ENCODE data around the gene AQP10.
"Not testable (repeated sequence)": the region's sequence is repeated elsewhere in the genome, so short reads cannot be mapped to it uniquely, and the experiment has no call there.

AQP10 gene, protein sequence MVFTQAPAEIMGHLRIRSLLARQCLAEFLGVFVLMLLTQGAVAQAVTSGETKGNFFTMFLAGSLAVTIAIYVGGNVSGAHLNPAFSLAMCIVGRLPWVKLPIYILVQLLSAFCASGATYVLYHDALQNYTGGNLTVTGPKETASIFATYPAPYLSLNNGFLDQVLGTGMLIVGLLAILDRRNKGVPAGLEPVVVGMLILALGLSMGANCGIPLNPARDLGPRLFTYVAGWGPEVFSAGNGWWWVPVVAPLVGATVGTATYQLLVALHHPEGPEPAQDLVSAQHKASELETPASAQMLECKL

DNA sequence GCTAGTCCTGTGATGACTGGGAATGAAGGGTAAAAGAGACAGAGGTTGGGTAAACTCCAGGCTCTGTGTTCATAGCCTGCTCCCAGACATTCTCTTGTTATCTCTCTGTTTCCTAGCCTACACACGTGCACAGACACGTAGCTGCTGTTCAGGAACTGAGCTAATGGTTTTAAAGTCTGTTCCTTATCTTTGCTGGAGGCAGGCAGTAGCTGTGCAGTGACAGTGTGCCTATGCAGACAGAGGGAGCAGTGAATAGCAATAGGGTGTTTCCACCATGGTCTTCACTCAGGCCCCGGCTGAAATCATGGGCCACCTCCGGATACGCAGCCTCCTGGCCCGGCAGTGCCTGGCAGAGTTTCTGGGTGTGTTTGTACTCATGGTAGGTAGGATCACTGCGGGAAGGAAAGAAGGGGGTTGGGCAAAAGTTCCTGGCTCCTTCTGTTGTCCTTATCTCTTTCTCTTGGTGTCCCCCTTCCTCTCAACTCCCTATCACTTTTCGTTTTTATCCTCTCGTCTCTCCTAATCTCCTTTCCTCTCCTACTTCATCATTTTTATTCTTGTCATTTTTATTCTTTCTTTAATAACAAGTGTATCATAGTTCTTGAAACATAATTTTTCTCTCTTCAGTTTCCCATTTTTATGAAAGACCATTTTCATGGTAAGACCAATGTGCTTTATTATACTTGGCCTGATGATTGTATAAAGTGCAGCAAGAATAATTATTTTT, at the start of gene AQP10:
AQP10 (plus strand) TSS at position 212 of the 727 bp plus-strand sequence; CDS start at position 275, 63 bp downstream.
- DNase-seq, result no peak

DNA sequence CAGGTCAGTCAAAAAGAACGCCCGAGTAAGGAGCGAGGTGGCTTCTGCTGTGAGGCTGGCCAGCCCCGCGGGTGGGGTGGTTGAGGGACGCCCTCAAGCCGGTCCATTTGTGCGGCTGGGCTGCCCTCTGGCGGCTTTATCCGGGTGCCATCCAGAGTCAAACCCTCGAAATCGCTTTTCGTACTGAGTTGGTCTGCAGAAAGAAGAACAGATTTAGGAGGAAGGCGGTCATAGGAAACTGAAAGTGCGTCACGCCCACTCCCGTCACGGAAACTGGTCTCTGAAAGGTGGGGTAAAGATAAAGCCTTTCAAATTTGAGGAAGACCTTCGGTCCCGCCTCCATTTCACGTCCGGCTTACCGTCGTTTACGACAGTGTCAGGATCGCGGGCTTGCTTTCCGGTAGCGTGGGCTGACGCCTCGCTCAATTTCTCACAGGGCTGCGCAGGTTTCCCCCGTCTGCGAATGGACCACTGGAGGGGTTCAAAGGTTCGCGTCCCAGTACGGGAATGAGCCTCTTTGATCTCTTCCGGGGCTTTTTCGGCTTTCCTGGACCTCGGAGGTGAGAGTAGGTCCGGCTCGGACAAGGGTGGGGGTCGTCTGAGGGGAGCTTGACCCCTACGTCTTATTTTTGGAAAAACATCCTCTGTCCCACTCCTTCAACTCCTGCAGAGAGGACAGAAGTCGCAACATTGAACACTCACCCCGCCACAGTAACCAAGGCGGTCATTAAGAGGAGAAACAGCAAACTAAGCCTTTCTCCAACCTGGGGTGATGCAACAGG, 48.5 kb upstream of the AQP10 start, which contains the start of gene HAX1:
HAX1 (plus strand) TSS at position 413 of the 782 bp plus-strand sequence; CDS start at position 508, 95 bp downstream.
- DNase-seq, result peak; percentile 98

DNA sequence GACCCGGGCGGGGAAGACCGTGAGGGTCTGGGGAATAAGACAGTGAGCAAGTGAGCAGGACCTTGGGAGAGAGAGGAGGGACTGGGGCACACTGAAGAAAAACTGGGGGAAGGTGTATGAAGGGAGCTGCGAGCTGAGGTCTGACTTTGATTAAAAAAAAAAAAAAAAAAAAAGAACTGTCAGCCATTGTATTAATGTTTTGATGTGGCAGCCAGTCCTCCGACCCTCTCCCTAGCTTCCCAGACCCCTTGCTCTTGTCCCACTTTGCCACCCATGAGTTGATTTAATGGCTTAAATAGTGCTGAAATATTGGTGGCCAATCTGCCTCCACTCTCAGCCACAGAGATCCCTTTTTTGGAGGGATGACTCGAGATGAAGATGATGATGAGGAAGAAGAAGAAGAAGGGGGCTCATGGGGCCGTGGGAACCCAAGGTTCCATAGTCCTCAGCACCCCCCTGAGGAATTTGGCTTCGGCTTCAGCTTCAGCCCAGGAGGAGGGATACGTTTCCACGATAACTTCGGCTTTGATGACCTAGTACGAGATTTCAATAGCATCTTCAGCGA, 47.8 kb upstream of the AQP10 start:
- DNase-seq, result no peak

DNA sequence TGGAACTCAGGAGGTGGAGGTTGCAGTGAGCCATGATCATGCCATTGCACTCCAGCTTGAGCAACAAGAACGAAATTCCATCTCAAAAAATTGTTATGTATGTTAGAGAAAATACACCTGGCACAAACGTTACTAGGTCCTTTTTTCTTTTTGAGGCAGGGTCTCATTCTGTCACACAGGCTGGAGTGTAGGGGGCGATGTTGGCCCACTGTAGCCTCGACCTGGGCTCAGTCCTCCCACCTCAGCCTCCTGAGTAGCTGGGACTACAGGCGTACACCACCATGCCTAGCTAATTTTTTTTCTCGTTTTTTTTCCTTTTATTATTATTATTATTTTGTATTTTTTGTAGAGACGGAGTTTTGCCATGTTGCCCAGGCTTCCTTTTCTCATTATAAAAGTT, 44.1 kb upstream of the AQP10 start:
- DNase-seq, result peak; percentile 12

DNA sequence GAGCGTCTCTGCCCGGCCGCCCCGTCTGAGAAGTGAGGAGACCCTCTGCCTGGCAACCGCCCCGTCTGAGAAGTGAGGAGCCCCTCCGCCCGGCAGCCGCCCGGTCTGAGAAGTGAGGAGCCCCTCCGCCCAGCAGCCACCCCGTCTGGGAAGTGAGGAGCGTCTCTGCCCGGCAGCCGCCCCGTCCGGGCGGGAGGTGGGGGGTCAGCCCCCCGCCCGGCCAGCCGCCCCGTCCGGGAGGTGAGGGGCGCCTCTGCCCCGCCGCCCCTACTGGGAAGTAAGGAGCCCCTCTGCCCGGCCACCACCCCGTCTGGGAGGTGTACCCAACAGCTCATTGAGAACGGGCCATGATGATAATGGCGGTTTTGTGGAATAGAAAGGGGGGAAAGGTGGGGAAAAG, 33.3 kb upstream of the AQP10 start:
- not testable (repeated sequence) for DNase-seq

DNA sequence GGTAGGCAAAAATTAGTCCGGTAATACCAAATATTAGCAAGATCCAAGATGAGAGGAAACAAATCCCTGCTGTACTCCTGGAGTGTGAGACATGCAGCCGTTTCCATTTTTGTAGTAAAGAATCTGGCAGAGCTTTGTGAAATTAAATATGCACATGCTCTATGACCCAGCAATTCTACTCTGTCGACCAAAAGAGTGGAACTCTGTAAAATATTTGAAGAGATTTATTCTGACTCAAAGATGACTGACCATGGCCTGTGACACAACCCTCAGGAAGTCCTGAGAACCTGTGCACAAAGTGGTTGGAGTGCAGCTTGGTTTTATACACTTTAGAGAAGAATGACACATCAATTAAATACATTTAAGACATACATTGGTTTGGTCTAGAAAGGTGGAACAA, 32.2 kb upstream of the AQP10 start:
- DNase-seq, result no peak

DNA sequence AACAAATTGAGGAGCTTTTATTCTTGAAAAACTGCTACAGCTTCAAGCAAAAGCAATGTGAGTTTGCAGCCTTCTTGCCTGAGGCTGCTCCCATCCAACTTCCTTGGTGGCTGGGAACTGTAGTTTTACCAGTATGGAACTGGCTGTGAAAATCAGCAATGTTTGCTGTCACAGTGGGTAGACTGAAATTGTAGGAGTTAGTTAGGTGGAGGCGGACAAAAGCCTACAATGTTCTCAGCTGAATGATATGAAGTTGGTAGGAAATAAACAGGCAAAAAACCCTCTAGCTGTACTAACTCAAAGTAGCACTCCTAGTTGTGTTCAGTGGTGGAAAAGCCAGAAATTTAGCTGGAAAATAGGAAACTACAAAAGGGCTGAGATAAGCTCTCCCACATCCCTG, 30.0 kb upstream of the AQP10 start:
- DNase-seq, result no peak

DNA sequence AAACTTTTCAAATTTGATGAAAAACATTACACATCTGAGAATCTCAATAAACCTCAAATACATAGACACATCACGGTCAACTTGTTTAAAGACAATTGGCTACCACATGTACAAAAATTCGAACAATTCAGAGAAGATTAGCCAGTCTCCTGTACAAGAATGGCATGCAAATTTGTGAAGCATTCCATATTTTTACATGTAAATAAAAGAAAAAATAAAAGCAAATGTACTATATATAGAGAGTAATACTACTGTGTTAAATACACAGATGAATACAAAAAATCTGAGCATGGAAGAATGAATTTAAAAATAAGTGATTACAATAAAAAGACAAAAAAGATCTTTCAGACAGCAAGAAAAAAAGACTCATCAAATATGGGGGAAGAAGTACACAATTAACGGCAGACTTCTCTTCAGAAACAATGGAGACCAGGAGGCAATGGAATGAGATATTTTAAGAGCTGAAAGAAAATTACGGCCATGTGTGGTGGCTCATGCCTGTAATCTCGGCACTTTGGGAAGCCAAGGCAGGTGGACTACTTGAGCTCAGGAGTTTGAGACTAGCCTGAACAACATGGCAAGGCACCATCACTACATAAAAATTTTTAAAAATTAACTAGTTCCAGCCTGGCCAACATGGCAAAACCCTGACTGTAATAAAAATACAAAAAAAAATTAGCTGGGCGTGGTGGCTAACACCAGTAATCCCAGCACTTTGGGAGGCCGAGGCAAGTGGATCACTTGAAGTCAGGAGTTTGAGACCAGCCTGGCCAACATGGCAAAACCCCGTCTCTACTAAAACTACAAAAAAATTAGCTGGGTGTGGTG, 25.3 kb upstream of the AQP10 start:
- DNase-seq, result no peak

DNA sequence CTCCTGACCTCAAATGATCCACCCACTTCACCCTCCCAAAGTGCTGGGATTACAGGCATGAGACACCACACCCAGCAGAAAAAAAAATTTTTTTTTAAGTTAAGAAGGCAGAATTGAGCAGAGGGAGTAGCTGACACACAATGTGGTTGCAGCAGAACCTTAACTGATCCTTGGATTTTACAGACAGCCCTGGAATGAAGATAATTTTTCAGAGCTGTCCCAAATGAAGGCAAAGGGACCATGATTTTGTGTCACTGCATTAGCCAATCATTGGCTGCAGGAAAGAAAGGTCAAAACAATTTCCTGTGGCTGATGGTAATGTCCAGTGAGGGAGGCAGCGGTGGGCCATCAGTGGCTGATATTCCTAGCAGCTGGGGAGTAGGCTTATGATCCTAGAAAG, 19.3 kb upstream of the AQP10 start:
- no peak for DNase-seq

DNA sequence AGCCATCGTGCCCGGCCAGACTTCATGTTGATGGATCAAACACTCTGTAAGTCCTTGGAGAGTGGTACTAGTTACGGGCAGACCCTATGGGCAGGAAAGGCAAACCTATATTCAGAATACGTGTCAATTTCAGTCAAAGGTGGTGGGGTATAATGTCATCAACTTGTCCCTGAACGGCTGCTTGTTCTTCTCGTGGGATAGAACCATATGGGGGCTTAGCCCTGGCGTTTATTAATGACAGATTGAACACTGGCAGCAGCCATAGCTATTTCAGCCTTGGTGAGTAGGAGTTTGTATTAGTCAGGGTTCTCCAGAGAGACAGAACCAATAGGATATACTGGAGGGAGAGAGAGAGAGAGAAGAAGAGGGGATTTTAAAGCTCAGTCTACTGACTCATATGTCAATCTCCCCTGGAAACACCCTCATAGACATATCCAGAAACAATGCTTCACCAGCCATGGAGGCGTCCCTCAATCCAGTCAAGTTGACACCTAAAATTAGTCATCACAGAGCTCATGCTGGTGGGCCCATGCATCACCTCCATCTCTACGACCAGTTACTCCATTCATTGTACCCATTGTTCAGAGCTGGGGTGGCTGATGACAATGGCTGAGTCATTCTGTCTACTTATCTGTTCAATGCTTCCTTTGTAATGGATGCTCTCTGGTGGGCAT, 16.1 kb upstream of the AQP10 start:
- peak; percentile 67 for DNase-seq

DNA sequence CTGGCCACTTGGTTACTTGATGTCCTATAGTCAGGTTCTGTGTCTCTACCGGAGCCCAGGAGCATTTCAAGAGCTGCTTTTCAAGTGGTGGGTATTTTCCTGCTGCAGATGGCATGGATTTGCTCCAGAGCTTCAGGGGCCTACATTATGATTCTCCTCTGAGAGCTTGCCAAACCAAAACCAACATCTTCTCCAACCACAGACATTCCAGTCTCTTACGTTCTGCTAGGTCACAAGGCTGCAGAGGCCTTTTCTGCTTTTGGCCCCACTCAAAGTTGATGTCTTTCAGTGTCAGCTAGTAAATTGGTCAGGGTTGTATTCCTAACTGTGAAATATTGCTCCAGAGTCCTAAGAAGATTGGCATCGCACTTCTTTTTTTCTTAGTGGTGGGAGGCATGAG, 14.7 kb upstream of the AQP10 start:
- DNase-seq, result no peak

DNA sequence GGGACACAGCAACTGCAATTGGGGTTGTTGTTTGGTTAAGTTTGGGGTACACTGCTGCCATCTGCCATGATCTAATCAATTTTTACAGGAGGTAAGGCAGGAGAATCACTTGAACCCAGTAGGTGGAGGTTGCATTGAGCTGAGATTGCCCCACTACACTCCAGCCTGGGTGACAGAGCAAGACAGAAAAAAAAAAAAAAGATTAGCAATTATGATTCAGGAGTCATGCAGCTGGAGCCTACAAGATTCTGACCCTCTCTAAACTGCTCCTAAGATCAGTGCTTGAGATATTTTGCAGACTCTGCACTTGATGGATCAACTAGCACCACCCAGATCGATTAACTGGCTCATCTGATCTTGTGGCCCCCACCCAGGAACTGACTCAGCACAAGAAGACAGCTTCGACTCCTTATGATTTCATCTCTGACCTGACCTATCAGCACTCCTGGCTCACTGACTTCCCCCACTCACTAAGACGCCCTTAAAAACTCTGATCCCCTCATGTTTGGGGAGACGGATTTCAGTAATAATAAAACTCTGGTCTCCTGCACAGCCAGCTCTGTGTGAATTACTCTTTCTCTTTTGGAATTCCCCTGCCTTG, 13.1 kb upstream of the AQP10 start:
- DNase-seq, result peak; percentile 51

DNA sequence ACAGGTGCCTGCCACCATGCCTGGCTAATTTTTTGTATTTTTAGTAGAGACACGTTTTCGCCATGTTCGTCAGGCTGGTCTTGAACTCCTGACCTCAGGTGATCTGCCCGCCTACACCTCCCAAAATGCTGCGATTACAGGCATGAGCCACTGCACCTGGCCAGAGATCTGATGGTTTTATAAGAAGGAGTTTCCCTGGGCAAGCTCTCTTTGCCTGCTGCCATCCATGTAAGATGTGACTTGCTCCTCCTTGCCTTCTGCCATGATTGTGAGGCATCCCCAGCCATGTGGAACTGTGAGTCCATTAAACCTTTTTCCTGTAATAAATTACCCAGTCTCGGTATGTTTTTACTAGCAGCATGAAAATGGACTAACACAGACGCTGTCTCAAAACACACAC, 11.8 kb upstream of the AQP10 start:
- DNase-seq, result not testable (repeated sequence)

DNA sequence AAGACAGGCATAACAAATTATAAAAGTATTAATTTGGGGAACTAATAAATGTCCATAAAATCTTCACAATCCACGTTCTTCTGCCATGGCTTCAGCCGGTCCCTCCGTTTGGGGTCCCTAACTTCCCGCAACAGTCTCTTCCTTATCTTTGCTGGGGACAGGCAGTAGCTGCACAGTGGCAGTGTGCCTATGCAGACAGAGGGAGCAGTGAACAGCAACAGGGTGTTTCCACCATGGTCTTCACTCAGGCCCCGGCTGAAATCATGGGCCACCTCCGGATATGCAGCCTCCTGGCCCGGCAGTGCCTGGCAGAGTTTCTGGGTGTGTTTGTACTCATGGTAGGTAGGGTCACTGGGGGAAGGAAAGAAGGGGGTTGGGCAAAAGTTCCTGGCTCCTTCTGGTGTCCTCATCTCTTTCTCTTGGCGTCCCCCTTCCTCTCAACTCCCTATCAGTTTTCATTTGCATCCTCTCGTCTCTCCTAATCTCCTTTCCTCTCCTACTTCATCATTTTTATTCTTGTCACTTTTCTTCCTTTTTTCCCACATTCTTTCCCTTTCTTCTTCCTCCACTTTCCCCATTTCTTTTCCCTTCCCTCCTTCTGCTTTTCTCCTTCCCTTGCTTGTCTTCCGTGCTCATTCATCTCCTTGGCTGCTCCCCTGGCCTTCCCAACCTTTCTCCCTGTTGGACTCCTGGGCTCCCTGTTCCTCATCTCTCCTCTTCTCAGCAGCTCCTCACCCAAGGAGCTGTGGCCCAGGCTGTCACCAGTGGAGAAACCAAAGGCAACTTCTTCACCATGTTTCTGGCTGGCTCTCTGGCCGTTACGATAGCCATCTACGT, 8.4 kb upstream of the AQP10 start:
- DNase-seq, result not testable (repeated sequence)

DNA sequence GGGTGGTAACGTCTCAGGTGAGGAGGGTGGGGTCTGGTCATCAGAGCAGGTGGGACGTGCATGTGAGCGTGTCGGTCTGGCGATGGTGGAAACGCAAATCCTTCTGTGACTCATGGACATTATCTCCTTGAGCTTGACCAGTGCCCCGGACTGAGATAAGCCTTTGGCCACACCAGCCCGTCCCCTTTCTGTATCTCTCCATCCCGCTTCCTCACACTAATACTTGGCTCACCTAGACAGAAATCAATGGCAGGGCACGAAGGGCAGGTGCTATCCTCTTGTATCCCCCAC, 7.9 kb upstream of the AQP10 start:
- no peak for DNase-seq

DNA sequence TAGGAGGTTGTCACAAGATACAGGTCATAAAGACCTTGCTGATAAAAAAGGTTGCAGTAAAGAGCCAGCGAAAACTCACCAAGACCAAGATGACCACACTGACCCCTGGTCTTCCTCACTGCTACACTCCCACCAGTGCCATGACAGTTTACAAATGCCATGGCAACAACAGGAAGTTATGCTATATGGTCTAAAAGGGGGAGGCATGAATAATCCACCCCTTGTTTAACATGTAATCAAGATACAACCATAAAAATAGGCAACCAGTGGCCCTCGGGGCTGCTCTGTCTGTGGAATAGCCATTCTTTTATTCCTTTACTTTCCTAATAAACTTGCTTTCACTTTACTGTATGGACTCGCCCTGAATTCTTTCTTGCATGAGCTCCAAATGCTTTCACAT, 6.7 kb upstream of the AQP10 start:
- not testable (repeated sequence) for DNase-seq

DNA sequence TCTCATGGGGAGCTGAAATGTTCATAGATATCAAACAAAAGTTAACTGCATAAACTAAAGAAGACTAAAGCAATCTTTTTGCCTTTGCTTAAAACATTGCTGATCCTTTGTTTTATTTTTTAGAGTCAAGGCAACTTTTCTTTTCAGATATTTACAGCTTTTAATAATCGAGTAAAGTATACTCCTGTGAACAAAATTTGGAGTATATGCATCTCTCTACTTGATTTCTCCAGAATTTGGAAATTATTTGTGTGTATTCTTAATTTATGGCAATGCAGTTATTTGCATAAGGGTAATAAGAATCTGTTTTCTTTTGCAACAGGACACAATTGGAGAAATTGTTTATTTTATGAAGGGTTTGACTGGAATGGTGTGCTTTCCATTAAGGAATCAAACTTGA, 4.2 kb upstream of the AQP10 start:
- no peak for DNase-seq

DNA sequence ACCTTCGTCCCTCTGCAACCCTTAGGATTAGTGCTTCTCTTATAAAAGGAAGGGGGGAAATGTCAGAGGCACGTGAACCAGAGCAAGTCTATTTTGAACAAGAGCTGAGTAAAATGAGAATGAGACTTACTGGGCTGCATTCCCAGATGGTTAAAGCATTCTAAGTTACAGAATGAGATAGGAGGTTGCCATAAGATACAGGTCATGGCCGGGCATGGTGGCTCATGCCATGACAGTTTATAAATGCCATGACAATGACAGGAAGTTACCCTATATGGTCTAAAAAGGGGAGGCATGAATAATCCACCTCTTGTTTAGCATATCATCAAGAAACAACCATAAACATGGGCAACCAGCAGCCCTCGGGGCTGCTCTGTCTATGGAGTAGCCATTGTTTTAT, 2.5 kb upstream of the AQP10 start:
- DNase-seq, result no peak

DNA sequence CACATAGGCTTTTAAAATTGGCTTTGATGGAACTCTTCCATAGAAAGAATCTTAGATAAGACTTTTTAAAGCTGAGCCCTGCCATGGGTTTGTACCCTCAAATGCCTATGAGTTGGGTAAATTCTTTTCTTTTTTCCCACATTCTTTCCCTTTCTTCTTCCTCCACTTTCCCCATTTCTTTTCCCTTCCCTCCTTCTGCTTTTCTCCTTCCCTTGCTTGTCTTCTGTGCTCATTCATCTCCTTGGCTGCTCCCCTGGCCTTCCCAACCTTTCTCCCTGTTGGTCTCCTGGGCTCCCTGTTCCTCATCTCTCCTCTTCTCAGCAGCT, 679 bp downstream of the AQP10 start:
- DNase-seq, result not testable (repeated sequence)

DNA sequence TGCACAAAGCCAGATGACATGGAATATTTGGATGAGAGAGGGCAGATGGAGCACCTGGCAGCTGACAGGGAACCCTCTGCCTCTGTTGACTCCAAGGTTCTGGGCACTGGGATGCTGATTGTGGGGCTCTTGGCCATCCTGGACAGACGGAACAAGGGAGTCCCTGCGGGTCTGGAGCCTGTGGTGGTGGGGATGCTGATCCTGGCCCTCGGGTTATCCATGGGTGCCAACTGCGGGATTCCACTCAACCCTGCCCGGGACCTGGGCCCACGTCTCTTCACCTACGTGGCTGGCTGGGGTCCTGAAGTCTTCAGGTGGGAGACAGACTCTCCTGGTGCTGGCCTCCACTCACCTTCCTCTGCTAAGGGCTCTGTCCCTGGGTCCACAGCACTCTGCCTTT, 2.6 kb downstream of the AQP10 start:
- no peak for DNase-seq

DNA sequence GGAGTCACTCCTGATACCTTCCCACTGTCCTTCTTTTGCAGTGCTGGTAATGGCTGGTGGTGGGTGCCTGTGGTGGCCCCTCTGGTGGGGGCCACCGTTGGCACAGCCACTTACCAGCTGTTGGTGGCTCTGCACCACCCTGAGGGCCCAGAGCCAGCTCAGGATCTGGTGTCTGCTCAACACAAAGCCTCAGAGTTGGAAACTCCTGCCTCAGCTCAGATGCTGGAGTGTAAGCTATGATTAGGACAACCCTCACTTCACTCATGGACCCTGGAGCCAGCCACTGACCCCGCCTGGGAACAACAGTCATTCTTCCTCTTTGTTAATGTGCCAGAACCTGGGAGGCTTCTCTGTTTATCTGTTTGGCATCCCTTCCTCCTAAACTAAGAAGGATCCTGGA, 3.3 kb downstream of the AQP10 start:
- DNase-seq, result no peak

Measured in activated CD4-positive, alpha-beta T cell treated with anti-CD3 and anti-CD28 coated beads, Interleukin-2, amount 50 U/mL, for 16 hours (primary cell).